HG02623 (cell line): ENCODE data around the gene RFLNA.

Experiments
- ATAC-seq: cut with Tn5 transposase; IDR thresholded peaks from one replicate; pipeline ENCODE4 v1.9.1; 2021; ENCODE audit warnings: moderate library complexity; ENCODE audit not compliant: unreplicated experiment

The RFLNA gene, protein sequence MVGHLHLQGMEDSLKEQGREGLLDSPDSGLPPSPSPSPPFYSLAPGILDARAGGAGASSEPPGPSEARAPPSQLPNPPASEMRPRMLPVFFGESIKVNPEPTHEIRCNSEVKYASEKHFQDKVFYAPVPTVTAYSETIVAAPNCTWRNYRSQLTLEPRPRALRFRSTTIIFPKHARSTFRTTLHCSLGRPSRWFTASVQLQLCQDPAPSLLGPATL

GRCh38 chr12:124294780-124295341 lies at the start of gene RFLNA:
Gene RFLNA (plus strand): TSS chr12:124295093. CDS start chr12:124295430, 337 bp downstream.
- ATAC-seq = no peak

GRCh38 chr12:124247331-124247730 lies 47.6 kb upstream of the RFLNA start:
- no peak for ATAC-seq

GRCh38 chr12:124248941-124249825 lies 45.7 kb upstream of the RFLNA start:
- ATAC-seq = no peak

DNA sequence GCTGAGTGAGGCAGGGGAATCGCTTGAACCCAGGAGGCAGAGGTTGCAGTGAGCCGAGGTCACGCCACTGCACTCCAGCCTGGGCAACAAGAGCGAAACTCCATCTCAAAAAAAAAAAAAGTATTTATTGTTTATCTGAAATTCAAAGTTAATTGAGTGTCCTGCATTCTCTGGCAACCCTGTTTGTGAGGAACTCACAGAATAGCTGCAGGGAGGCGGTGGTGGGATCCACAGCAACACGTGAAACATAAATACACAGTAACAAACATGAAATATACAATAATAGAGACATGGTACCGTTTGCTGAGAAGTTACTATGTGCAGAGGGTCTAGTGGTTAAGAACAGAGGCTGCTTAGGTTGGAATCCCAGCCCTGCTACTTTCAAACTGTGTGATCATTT lies 43.7 kb upstream of the RFLNA start:
- ATAC-seq = no peak

DNA sequence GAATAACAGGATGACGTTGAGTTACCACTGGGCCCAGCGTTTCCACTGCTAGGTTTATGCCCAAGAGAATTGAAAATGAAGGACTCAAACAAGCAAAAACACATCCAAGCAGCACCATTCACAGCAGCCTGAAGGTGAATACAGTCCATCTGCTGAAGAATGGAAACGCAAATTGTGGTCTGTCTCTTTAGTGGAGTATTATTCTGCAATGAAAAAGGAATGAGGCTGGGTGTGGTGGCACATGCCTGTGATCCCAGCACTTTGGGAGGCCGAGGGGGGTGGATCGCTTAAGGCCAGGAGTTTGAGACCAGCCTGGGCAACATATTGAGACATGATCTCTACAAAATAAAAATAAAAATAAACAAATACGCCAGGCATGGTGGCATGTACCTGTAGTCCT lies 41.9 kb upstream of the RFLNA start:
- no peak for ATAC-seq

- no peak for ATAC-seq
These were observed 40.8 kb upstream of the RFLNA start for GRCh38 chr12:124254126-124254525.

GRCh38 chr12:124259154-124260066 lies 35.5 kb upstream of the RFLNA start:
- no peak for ATAC-seq

DNA sequence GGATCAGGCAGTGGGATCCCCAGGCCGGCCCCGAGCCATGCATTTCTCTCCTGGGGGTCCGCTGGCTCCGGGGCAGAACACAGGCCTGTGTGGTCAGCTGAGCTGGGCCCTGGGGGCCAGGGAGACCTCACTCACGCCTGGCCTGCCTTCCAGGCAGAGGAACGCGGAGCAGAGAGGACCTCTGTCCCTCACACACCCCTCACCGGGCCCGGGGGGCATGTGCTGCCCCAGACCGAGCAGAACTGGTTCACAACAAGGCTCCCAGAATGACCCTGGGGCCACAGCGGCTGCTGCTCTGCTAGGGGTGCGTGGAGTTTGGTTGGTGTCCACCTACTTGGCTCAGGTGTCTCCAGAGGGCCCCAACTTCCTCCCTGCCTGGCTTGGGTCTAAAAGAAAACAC lies 33.0 kb upstream of the RFLNA start:
- ATAC-seq = no peak

DNA sequence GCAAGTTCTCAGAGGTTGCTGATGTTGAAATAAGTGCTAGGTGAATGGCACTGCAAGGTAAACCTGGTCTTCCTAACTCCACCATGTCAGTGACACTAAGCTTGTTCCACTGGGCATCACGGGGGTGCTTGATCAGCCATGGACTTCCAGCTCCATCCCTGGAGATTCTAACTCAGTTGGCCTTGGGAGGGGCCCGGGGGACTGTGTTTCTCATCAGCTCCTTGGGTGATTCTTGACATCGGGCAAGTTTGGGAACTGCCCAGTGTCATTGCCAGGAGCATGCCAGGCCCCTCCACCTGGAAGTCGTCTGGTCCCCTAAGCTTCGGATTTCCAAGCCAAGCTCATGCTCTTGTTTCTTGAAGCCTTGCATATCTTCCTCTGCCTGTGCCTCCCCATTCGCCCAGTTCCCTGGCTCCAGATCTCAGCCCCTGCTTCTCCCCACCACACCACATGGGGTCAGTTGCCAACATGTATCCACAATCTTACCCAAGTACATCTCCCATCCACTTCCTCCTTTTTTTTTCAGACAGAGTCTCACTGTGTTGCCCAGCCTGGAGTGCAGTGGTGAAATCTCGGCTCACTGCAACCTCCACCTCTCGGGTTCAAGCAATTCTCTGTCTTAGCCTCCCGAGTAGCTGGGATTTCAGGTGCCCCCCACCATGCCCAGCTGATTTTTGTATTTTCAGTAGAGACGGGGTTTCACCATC lies 30.7 kb upstream of the RFLNA start:
- no peak for ATAC-seq

DNA sequence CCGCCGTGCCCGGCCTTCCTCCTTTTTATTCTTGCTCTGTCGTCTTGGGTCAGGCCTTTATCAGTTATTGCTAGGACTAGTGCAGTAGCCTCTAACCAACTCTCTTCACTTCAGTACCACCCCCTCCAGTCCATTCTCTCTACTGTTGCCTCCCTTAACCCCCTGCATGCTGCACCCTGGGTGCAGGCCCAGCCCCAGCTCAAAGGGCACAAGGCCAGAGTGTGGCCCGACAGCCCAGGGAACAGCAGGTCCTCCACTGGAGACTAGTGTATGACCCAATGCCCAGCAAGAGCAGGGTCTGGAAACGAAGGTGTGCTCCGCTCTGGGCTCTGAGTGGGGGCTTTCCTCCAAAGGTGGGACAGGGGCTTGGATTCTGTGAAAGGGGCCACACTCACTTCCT lies 30.0 kb upstream of the RFLNA start:
- no peak for ATAC-seq

DNA sequence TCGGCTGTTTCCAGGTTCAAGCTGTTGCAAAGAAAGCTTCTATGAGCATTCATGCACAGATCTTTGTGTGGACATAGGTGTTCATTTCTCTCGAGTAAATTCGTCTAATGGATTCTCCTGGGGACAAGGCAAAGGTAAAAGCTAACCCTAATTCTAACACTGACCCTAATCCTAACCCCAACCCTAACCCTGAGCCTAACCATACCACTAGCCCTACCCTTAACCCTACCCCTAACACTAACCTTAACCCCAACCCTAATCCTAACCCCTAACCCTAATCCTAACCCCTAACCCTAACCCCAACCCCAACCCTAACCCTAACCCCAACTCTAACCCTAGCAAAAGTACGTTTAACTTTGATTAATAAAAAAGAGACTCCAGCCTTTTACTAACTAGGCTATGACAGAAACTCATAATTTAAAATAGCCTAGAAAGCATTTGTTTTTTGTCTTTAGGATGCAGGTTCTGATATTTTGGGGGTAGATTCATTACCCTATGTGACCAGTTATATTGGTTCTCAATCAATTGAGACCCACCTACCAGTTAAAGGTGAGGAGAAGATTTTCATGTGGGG lies 27.6 kb upstream of the RFLNA start:
- no peak for ATAC-seq

DNA sequence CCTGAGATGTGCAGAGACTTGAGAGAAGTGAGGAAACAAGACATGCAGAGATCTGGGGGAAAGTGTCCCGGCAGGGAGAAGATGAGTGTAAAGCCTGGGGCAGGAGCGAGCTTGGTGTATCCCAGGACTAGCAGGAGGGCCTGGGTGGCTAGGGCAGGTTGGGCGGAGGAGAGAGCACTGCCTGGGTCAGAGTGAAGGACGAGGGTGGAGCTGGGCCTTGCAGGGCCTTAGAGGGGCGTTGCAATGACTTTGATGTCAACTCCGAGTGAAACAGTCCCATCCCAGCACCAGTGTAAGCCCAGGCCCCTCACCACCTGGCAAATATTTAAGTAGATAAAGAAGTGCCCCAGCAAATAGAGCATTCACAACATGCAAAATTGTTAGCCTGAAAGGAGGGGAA lies 24.2 kb upstream of the RFLNA start:
- no peak for ATAC-seq

DNA sequence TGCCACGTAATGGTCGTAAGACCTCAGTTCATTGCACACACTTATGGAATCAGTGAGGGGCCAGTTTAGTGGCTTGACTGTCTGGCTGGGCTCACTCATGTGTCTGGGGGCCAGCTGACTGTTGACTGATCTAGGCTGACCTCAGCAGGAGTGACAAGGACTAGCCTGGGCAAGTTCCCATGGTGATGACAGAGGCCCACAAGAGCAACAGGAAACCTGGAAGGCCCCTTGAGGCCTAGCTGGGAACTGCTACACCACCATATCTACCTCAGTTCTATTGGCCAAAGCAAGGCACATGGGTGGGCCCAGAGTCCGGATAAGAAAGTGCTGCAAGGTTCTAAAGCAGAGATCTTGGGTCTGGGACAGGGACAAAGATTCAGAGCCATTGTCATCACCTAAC lies 21.3 kb upstream of the RFLNA start:
- no peak for ATAC-seq

GRCh38 chr12:124276337-124276736 lies 18.6 kb upstream of the RFLNA start:
- ATAC-seq = no peak

GRCh38 chr12:124277394-124278241 lies 17.3 kb upstream of the RFLNA start:
- no peak for ATAC-seq

- ATAC-seq = no peak
These were observed 16.3 kb upstream of the RFLNA start for GRCh38 chr12:124278389-124279101.

GRCh38 chr12:124279315-124279714 lies 15.6 kb upstream of the RFLNA start:
- no peak for ATAC-seq

DNA sequence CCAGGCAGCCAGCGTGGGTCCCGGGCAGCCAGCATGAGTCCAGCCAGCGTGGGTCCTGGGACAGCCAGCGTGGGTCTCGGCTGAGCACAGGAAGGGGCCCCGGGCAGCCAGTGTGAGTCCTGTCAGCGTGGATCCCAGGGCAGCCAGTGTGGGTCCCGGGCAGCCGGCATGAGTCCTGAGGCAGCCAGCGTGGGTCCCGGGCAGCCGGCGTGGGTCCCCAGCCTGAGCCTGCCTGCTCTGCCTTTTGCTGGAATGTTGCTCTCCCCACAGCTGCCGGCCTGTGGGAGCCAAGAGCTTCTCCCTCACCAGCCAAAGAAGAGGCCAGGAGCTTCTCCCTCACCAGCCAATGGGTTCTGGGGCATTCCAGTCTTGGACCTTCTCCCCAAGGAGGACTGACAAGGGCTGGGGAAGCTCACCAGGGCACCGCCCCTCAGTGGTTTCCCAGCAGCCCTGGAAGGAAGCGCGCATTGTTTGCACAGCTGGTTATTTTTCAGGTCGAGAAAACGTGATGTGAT lies 15.0 kb upstream of the RFLNA start:
- ATAC-seq = no peak
